CD4-positive, CD25-positive, alpha-beta regulatory T cell (primary cell): ENCODE results near the gene MYO15B. TPM values are rescaled to one million over a fixed set of nuclear protein-coding genes. Genes with fewer than 3 reads are reported as not detected.

Source experiments
- ATAC-seq, 2 donors: fragments of 150-1000 bp; cut with Tn5 transposase; one replicate each; pipeline ENCODE4 v1.10.0; 2021; ENCODE audit warnings: low read depth in 2 of 2, moderate number of reproducible peaks in 2 of 2, moderate library complexity in 1 of 2
- DNase-seq, 3 donors: peaks; one replicate each; pipeline versions ENCODE4 v3.0.0 to v3.0.0-alpha.2; 2012 to 2022; ENCODE audit warnings: mixed read lengths in 1 of 3
- H3K27ac ChIP-seq: one replicate; pipeline ENCODE4 v1.7.0; 2013; ENCODE audit warnings: mild to moderate bottlenecking, low read length; ENCODE audit not compliant: insufficient read depth, poor library complexity, severe bottlenecking
- H3K27me3 ChIP-seq: one replicate; pipeline ENCODE4 v1.7.0; 2013; ENCODE audit warnings: low read length; ENCODE audit not compliant: control insufficient read depth, insufficient read depth
- H3K36me3 ChIP-seq: one replicate; pipeline ENCODE4 v1.7.0; 2013; ENCODE audit warnings: mild to moderate bottlenecking, low read length, moderate library complexity; ENCODE audit not compliant: control insufficient read depth, insufficient read depth
- H3K4me1 ChIP-seq: 2 replicates; pipeline ENCODE4 v1.7.0; 2013; ENCODE audit warnings: mild to moderate bottlenecking, low read length; ENCODE audit not compliant: insufficient read depth, control insufficient read depth, poor library complexity, severe bottlenecking
- H3K4me3 ChIP-seq: one replicate; pipeline ENCODE4 v1.7.0; 2013; ENCODE audit warnings: low read depth, mild to moderate bottlenecking, low read length, moderate library complexity
- H3K9me3 ChIP-seq, 2 experiments: 1 replicate in 1 of 2; 2 replicates in 1 of 2; pipeline ENCODE4 v1.7.0; 2013; ENCODE audit warnings: low read length in 2 of 2, mild to moderate bottlenecking in 1 of 2, moderate library complexity in 1 of 2; ENCODE audit not compliant: control insufficient read depth in 2 of 2
- H3K27ac Mint-ChIP-seq, 3 donors: one replicate each; pipeline ENCODE4 v1.8.0; 2020 to 2022; ENCODE audit warnings: mild to moderate bottlenecking in 3 of 3, mixed read lengths in 3 of 3, moderate library complexity in 2 of 3
- H3K27me3 Mint-ChIP-seq: one replicate; pipeline ENCODE4 v1.8.0; 2022; ENCODE audit warnings: mild to moderate bottlenecking, mixed read lengths
- H3K36me3 Mint-ChIP-seq: one replicate; pipeline ENCODE4 v1.8.0; 2020; ENCODE audit warnings: mixed read lengths
- H3K4me1 Mint-ChIP-seq, 4 donors: one replicate each; pipeline ENCODE4 v1.8.0; 2020 to 2022; ENCODE audit warnings: mixed read lengths in 4 of 4, mild to moderate bottlenecking in 1 of 4
- H3K4me3 Mint-ChIP-seq, 4 donors: one replicate each; pipeline ENCODE4 v1.8.0; 2020 to 2022; ENCODE audit warnings: mild to moderate bottlenecking in 4 of 4, mixed read lengths in 4 of 4, moderate library complexity in 3 of 4
- H3K9me3 Mint-ChIP-seq, 7 donors: one replicate each; pipeline ENCODE4 v1.8.0; 2020 to 2022; ENCODE audit warnings: mixed read lengths in 7 of 7, mild to moderate bottlenecking in 3 of 7, moderate library complexity in 2 of 7
- polyA plus RNA-seq, 4 donors: library from polyadenylated mRNA; unstranded; fragments of 300-500 nt; fragmentation: Illumina TruSeq; gene quantifications; one replicate each; pipeline ENCODE4 v1.2.3, GENCODE V29; 2021
- total RNA-seq: library from RNA; stranded (reverse); gene quantifications from one replicate; pipeline ENCODE4 v1.2.3, GENCODE V29; 2022

MYO15B gene
- total and polyA plus RNA-seq, 5 donors from 2014 or later = 0.95 to 117 (median 1.0) TPM

- Mint-ChIP-seq H3K36me3 (peaks cover 12% of the 10 kb centered on the region), H3K4me3 (no peak overlapping the region), H3K27me3 (no peaks in the 10 kb centered on the region), H3K27ac (no peak overlapping the region), H3K4me1 (peaks cover 2 to 31% (median 21%) of the 10 kb centered on the region in 4 donors), H3K9me3 (no peaks in the 10 kb centered on the region)
- peaks cover 5% of the 10 kb centered on the region for H3K4me1 ChIP-seq
- H3K27me3 ChIP-seq = no peaks in the 10 kb centered on the region
- no peak for ATAC-seq
- H3K27ac ChIP-seq = no peak overlapping the region
- DNase-seq = no peak
- no peak overlapping the region for H3K4me3 ChIP-seq
- no peaks in the 10 kb centered on the region for H3K9me3 ChIP-seq
- peaks cover 62% of the 10 kb centered on the region for H3K36me3 ChIP-seq
Measured at GRCh38 chr17:75673487-75673886, 85.9 kb downstream of the MYO15B start.

Other genes starting within 250 kb of the MYO15B start
- 142 TPM for gene GRB2, start 182.1 kb upstream of the MYO15B start, total RNA-seq
- 100 to 1,000 TPM; 131 to 152 (median 138) TPM for gene GRB2, start 182.1 kb upstream of the MYO15B start, polyA plus RNA-seq
- 94.7 TPM for gene TMEM94, start 131.2 kb upstream of the MYO15B start, total RNA-seq
- 1 to 10 TPM; 4.0 to 8.4 (median 6.2) TPM for gene TMEM94, start 131.2 kb upstream of the MYO15B start, polyA plus RNA-seq
- 0.44 TPM for gene CASKIN2, start 72.3 kb upstream of the MYO15B start, total RNA-seq
- gene CASKIN2, start 72.3 kb upstream of the MYO15B start, polyA plus RNA-seq = under 1 TPM in 1 of 4 donors, not detected in 3; 0.24 TPM
- gene TSEN54, start 71.3 kb upstream of the MYO15B start, total RNA-seq = 35.2 TPM
- gene TSEN54, start 71.3 kb upstream of the MYO15B start, polyA plus RNA-seq = 10 to 100 TPM; 42.7 to 54.6 (median 52.9) TPM
- 44.1 TPM for gene LLGL2, start 62.1 kb upstream of the MYO15B start, total RNA-seq
- gene LLGL2, start 62.1 kb upstream of the MYO15B start, polyA plus RNA-seq = 10 to 100 TPM; 13.6 to 19.2 (median 16.8) TPM
- gene SMIM5, start 45.6 kb downstream of the MYO15B start, total RNA-seq = 1.6 TPM
- gene SMIM5, start 45.6 kb downstream of the MYO15B start, polyA plus RNA-seq = under 1 TPM in 2 of 4 donors, not detected in 2; 0.07 to 0.10 TPM
- gene RECQL5, start 79.4 kb downstream of the MYO15B start, total RNA-seq = 25.5 TPM
- 10 to 100 TPM in 2 of 4 donors, 1 to 10 TPM in 2; 8.7 to 16.4 (median 11.4) TPM for gene RECQL5, start 79.4 kb downstream of the MYO15B start, polyA plus RNA-seq
- gene SAP30BP, start 79.5 kb downstream of the MYO15B start, total RNA-seq = 253 TPM
- gene SAP30BP, start 79.5 kb downstream of the MYO15B start, polyA plus RNA-seq = 100 to 1,000 TPM in 1 of 4 donors, 10 to 100 TPM in 3; 79.3 to 114 (median 81.5) TPM
- not detected for gene ITGB4, start 133.7 kb downstream of the MYO15B start, total RNA-seq
- gene ITGB4, start 133.7 kb downstream of the MYO15B start, polyA plus RNA-seq = under 1 TPM in 3 of 4 donors, not detected in 1; 0.28 to 0.60 (median 0.56) TPM
- gene GALK1, start 177.4 kb downstream of the MYO15B start, total RNA-seq = 9.1 TPM
- 10 to 100 TPM; 18.7 to 24.3 (median 21.9) TPM for gene GALK1, start 177.4 kb downstream of the MYO15B start, polyA plus RNA-seq
- gene UNK, start 197.0 kb downstream of the MYO15B start, total RNA-seq = 33.9 TPM
- 10 to 100 TPM; 15.3 to 24.5 (median 23.0) TPM for gene UNK, start 197.0 kb downstream of the MYO15B start, polyA plus RNA-seq